Fibroblast of lung (primary cell): ENCODE results near the gene EEIG1. TPM values are rescaled to one million over a fixed set of nuclear protein-coding genes. Genes with fewer than 3 reads are reported as not detected.

Experiments
- DNase-seq, 2 donors: peaks; one replicate each; pipeline versions ENCODE4 v3.0.0 to v3.0.0-alpha.2; 2010; ENCODE audit warnings: low read depth in 2 of 2
- H2AFZ ChIP-seq: 2 replicates; pipeline ENCODE4 v1.5.1; 2012; ENCODE audit warnings: low read length, control low read depth, inconsistent platforms
- H3K27ac ChIP-seq: 2 replicates; pipeline ENCODE4 v1.5.1; 2011; ENCODE audit warnings: low read length, control low read depth; ENCODE audit not compliant: insufficient read depth
- H3K27me3 ChIP-seq: 2 replicates; pipeline ENCODE4 v1.5.1; 2011; ENCODE audit warnings: mild to moderate bottlenecking, low read length; ENCODE audit not compliant: control insufficient read depth, insufficient read depth
- H3K36me3 ChIP-seq: 2 replicates; pipeline ENCODE4 v1.5.1; 2011; ENCODE audit warnings: low read length; ENCODE audit not compliant: control insufficient read depth, insufficient read depth
- H3K4me1 ChIP-seq: 2 replicates; pipeline ENCODE4 v1.5.1; 2011; ENCODE audit warnings: low read length; ENCODE audit not compliant: control insufficient read depth, insufficient read depth; ENCODE audit errors: extremely low read depth
- H3K4me2 ChIP-seq: 2 replicates; pipeline ENCODE4 v1.5.1; 2011; ENCODE audit warnings: low read length, control low read depth; ENCODE audit not compliant: insufficient read depth; ENCODE audit errors: extremely low read depth
- H3K4me3 ChIP-seq, 4 experiments: fragments of 200-600 bp in 1 of 4; sonication (generic) in 1 of 4; replicated peaks in 1 of 4; 2 replicates each; pipeline ENCODE4 v1.5.1; 2011 to 2016; ENCODE audit warnings: low read length in 4 of 4, low read depth in 3 of 4, mild to moderate bottlenecking in 3 of 4, control low read depth in 2 of 4, inconsistent platforms in 1 of 4, mixed read lengths in 1 of 4; ENCODE audit not compliant: insufficient read depth in 1 of 4; ENCODE audit errors: control extremely low read depth in 1 of 4
- H3K79me2 ChIP-seq: 2 replicates; pipeline ENCODE4 v1.5.1; 2012; ENCODE audit warnings: mild to moderate bottlenecking, low read length, inconsistent platforms; ENCODE audit not compliant: control insufficient read depth, insufficient read depth
- H3K9ac ChIP-seq: 2 replicates; pipeline ENCODE4 v1.5.1; 2011; ENCODE audit warnings: mild to moderate bottlenecking, low read length, control low read depth; ENCODE audit not compliant: insufficient read depth
- H3K9me3 ChIP-seq: 2 replicates; pipeline ENCODE4 v1.5.1; 2012; ENCODE audit warnings: low read depth, low read length; ENCODE audit not compliant: control insufficient read depth, insufficient read depth
- H4K20me1 ChIP-seq: 2 replicates; pipeline ENCODE4 v1.5.1; 2011; ENCODE audit warnings: low read length; ENCODE audit not compliant: control insufficient read depth, insufficient read depth; ENCODE audit errors: extremely low read depth
- CTCF ChIP-seq, 2 donors: IDR thresholded peaks in 1 of 2; conservative IDR thresholded peaks in 1 of 2; 1 replicate in 1 of 2; 2 replicates in 1 of 2; pipeline ENCODE4 v1.5.1; 2011 to 2012; ENCODE audit warnings: low read length in 2 of 2, control low read depth in 1 of 2, inconsistent platforms in 1 of 2, low read depth in 1 of 2, mild to moderate bottlenecking in 1 of 2
- EZH2 ChIP-seq: IDR thresholded peaks from 2 replicates; pipeline ENCODE4 v1.5.1; 2012; ENCODE audit warnings: low read length, control low read depth, mild to moderate bottlenecking; ENCODE audit errors: missing control alignments
- polyA plus RNA-seq, 2 donors: library from polyadenylated mRNA; depleted of rRNA in 1 of 2; stranded (reverse) in 1 of 2; unstranded in 1 of 2; fragments of >200 nt; gene quantifications; 2 replicates each; pipeline ENCODE4 v1.2.1, GENCODE V29; 2011 to 2012; ENCODE audit warnings: missing spikeins in 1 of 2
- total RNA-seq: library from RNA; depleted of rRNA; stranded (reverse); fragments of >200 nt; gene quantifications from 2 replicates; pipeline ENCODE4 v1.2.1, GENCODE V29; 2014

EEIG1 gene
- total and polyA plus RNA-seq, 2 donors (not counting 1 experiment from before 2014, with no cell fraction given): 12.8 to 13.2 TPM

GRCh38 chr9:127946728-127947127 is 34.1 kb downstream of the EEIG1 start:
- no peaks in the 10 kb centered on the region for H3K4me1 ChIP-seq
- no peak overlapping the region for H2AFZ ChIP-seq
- H3K9ac ChIP-seq: no peak overlapping the region
- TF ChIP-seq EZH2 (no peak), CTCF (conservative IDR thresholded peaks at IDR 0.05 in 1 of 2, IDR thresholded peaks at IDR 0.05 in 1 of 2; ENCODE audit: low read depth in 1 of 2, low read length in 2 of 2) (no peak)
- H3K4me2 ChIP-seq: no peak overlapping the region
- peaks cover 12% of the 10 kb centered on the region for H3K36me3 ChIP-seq
- H3K27ac ChIP-seq: no peak overlapping the region
- no peak overlapping the region for H3K4me3 ChIP-seq
- H4K20me1 ChIP-seq: no peaks in the 10 kb centered on the region
- no peak for DNase-seq
- no peaks in the 10 kb centered on the region for H3K9me3 ChIP-seq
- H3K27me3 ChIP-seq: no peaks in the 10 kb centered on the region
- H3K79me2 ChIP-seq: no peaks in the 10 kb centered on the region

GRCh38 chr9:127945942-127946341 is 34.8 kb downstream of the EEIG1 start:
- Histone ChIP-seq H3K9ac (no peak overlapping the region), H3K79me2 (no peaks in the 10 kb centered on the region), H4K20me1 (no peaks in the 10 kb centered on the region), H3K9me3 (no peaks in the 10 kb centered on the region), H2AFZ (no peak overlapping the region), H3K4me3 (no peak overlapping the region), H3K27ac (no peak overlapping the region), H3K4me1 (no peaks in the 10 kb centered on the region), H3K27me3 (no peaks in the 10 kb centered on the region), H3K4me2 (no peak overlapping the region), H3K36me3 (peaks cover 12% of the 10 kb centered on the region)
- TF ChIP-seq CTCF (conservative IDR thresholded peaks at IDR 0.05 in 1 of 2, IDR thresholded peaks at IDR 0.05 in 1 of 2; ENCODE audit: low read depth in 1 of 2, low read length in 2 of 2): no peak
- TF ChIP-seq EZH2: no peak
- DNase-seq: no peak

GRCh38 chr9:127945338-127945737 is 35.5 kb downstream of the EEIG1 start:
- no peak for TF ChIP-seq EZH2
- no peak for TF ChIP-seq CTCF (conservative IDR thresholded peaks at IDR 0.05 in 1 of 2, IDR thresholded peaks at IDR 0.05 in 1 of 2; ENCODE audit: low read depth in 1 of 2, low read length in 2 of 2)
- Histone ChIP-seq H4K20me1 (no peaks in the 10 kb centered on the region), H3K4me2 (no peak overlapping the region), H2AFZ (no peak overlapping the region), H3K36me3 (peaks cover 12% of the 10 kb centered on the region), H3K9ac (no peak overlapping the region), H3K27me3 (no peaks in the 10 kb centered on the region), H3K27ac (no peak overlapping the region), H3K79me2 (no peaks in the 10 kb centered on the region), H3K9me3 (no peaks in the 10 kb centered on the region), H3K4me1 (no peaks in the 10 kb centered on the region), H3K4me3 (no peak overlapping the region)
- DNase-seq: no peak
